Stimulated activated CD4-positive, alpha-beta T cell treated with anti-CD3 and anti-CD28 coated beads, TNF-alpha, amount 100 ng/mL, for 4 hours (primary cell): ENCODE data around the gene GCAT.

Experiments used
- DNase-seq, 3 experiments: peaks; one replicate each; pipeline ENCODE4 v3.0.0-alpha.2; 2020; ENCODE audit warnings: low read depth in 3 of 3

The GCAT gene

DNA sequence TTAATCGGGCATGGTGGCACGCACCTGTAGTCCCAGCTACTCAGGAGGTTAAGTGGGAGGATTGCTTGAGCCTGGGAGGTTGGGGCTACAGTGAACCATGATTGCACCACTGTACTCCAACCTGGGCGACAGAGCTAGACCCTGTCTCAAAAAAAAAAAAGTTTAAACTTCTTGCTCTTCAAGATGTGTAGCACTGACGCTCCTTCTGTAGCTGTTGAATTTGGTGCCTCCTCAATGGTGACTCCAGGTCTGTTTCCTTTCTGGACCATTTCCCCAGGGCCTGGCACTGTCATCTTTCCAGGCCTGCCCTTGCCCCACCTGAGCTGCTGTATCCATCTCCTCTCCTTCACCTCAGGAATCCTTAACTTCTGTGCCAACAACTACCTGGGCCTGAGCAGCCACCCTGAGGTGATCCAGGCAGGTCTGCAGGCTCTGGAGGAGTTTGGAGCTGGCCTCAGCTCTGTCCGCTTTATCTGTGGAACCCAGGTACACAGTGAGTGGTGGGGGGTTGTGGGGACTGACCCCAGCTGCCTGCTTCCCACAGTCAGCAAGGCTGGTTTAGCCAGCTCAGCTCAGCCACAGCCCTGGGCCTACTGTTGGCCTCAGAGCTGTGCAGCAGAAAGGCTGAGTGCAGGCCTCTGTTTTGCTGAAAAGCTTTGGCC, 2.1 kb downstream of the GCAT start:
- DNase-seq = no peak

DNA sequence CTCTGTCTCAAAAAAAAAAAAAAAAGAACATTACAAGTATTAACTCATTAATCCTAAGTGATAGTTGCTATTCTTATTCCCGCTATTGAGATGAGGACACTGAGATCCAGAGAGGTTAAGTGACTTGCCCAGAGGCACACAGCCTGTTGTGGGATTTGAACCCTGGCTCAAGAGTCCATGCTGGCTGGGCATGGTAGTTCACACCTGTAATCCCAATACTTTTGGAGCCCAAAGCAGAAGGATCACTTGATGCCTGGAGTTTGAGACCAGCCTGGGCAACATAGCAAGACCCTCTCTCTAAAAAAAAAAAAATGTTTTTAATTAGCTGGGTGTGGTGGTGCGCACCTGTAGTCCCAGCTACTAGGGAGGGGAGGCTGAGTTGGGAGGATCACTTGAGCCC, 4.1 kb downstream of the GCAT start:
- DNase-seq = no peak

DNA sequence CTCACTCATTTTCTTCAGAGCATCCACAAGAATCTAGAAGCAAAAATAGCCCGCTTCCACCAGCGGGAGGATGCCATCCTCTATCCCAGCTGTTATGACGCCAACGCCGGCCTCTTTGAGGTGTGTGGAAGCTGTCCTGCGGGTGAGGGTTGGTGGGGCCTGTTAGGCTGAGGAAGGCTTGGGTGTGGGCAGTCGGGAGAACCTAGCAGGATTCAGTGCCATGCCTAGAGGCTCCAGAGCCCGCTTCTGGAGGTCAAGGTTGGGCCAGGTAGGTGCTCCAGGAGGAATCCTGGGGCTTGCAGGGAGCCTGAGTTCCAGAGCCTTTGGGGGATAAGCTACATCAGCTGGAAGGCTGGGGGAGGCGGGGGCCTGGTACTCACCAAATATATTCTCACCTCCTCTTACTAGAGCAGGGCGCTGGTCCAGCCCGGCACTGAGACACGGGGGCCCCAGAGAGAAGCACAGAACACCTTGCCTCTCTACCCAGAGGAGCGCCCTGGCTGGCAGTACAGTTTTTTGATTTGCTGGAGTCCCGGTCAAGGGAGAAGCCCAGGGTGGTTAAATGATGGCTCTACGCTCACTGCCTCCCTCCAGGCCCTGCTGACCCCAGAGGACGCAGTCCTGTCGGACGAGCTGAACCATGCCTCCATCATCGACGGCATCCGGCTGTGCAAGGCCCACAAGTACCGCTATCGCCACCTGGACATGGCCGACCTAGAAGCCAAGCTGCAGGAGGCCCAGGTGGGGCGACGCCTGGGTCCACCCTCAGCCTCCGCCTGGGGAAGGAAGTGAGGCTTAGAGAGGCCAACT, 5.3 kb downstream of the GCAT start:
- DNase-seq = no peak

DNA sequence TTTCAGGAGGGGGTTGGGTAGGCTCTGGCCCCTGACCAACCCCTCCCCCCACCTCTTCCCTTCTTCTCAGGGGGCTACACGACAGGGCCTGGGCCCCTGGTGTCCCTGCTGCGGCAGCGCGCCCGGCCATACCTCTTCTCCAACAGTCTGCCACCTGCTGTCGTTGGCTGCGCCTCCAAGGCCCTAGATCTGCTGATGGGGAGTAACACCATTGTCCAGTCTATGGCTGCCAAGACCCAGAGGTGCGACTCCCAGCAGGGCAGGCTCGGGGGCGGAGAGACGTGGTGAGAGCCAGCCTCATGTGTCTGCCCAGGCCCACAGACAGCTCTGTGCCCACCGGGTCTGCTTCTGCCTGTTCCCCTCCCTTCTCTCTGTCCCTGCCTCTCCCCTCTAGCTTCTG, 7.9 kb downstream of the GCAT start:
- DNase-seq = no peak

DNA sequence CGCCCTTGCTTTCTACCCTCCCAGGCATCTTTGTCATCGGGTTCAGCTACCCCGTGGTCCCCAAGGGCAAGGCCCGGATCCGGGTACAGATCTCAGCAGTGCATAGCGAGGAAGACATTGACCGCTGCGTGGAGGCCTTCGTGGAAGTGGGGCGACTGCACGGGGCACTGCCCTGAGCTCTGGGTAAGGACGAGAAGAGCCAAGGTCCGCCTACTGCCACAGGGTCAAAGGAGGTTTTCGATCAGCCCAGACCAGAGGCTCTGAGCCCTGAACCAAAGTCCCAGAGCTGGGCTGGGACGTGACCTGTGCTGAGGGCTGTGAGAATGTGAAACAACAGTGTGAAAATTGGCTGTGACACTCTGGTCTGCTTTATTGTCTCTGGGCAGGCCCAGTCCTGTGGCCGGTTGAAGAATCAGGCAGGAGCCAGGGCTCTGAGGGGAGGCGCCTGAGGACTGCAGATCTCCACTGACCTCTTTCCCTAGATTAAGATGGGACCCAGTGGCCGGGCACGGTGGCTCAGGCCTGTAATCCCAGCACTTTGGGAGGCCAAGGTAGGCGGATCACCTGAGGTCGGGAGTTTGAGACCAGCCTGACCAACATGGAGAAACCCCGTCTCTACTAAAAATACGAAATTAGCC, 8.9 kb downstream of the GCAT start:
- DNase-seq = no peak

DNA sequence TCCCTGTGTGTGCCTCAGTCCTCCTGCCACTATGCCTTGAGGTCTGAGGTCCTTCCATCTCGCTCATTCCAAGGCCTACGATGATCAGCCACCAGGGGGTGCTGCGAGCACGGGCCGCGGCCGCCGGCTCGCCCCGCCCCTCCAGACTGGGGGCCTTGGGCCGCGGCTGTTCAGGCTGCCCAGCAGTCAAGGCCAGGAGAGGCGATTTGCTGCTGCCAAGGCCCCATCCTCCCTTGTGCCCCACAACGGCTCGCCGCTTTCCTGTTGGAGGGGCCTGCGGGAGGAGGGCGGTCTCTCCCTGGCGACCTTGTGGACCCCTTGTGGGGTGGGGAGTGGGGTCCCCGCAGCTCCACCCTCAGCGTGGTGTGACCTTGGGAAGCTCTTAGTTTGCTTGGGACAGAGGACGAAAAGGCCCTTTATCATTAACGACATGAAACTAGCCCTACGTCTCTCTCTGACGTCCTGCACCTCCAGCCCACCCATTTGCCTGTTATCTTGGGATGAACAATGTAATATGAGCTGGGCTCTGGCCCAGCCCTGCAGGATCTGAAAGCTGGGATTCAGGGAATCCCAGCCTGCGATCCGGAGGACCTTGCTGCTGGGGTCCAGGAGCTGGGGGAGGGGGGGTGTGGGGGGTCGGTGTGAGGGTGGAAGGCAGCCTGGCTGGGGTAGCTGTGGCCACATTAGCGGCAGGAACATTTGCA, 10.1 kb downstream of the GCAT start:
- DNase-seq = peak; percentile 71 to 83 (median 72)

DNA sequence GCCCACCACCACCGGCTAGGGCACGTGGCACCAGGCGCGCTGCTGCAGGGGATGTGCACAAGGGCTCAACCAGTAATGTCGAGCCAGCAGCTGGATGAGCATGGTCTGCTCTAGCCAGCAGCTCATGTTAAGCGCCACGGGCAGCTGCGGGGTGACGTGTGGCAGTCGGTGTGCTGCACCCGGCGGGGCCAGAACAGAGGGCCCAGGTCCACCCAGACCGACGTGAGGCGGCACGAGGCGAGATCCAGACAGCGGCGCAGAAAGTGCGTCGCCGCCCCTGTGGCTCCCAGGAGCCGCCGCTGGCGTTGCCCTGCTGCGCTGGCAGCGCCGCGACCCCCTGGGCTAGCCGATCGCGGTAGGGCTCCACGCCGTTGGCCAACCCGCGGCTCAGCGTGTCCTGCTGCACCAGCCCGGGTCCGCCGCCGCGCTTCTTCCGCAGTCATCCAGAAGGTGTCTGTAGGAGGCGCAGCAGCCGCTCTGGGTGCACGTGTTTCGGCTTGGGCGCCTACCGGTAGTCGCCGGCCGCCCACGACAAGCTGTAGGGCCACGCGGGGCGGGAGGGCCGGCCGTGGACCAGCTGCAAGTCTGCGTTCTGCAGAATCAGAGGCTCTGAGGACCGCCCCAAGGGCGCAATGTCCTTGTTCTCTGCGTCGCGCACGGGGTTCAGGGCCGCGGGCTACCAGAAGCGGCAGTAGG, 10.8 kb downstream of the GCAT start:
- DNase-seq = peak in 2 of 3 experiments; percentile 35 to 36

DNA sequence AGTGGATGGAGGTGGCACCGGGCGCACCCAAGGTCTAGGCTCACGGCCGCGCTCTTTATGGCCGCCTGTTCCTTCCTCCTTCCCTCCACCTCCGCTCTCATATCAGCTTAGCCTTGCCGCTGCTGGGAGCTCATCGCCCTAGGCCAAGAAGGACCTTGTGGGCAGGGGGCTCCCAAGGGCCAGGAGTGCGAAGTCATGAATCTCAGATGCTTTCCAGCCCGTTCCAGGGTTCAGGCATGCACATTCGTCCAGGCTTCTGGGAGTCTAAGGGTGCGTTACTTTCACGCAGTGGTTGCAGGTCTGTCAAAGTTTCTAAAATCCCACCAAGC, 11.3 kb downstream of the GCAT start:
- no peak for DNase-seq

DNA sequence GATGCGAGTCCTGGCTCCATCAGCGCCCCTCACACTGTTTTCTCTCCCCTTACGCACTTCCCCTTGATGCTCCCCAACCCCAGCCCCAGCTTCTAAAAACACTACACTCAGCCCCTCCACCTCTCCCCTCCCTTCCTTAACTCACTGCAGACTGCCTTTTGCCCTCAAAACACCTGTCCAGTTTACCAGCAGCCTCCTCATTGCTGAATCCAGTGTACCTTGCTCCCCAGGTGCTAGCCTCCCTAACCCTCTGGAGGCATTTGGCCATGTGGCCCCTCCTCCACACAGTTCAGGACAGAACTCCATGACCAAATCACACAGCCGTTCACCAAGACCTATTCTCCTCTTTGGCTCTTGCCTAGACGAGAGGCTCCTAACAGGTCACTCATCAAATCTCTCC, 12.6 kb downstream of the GCAT start:
- no peak for DNase-seq

DNA sequence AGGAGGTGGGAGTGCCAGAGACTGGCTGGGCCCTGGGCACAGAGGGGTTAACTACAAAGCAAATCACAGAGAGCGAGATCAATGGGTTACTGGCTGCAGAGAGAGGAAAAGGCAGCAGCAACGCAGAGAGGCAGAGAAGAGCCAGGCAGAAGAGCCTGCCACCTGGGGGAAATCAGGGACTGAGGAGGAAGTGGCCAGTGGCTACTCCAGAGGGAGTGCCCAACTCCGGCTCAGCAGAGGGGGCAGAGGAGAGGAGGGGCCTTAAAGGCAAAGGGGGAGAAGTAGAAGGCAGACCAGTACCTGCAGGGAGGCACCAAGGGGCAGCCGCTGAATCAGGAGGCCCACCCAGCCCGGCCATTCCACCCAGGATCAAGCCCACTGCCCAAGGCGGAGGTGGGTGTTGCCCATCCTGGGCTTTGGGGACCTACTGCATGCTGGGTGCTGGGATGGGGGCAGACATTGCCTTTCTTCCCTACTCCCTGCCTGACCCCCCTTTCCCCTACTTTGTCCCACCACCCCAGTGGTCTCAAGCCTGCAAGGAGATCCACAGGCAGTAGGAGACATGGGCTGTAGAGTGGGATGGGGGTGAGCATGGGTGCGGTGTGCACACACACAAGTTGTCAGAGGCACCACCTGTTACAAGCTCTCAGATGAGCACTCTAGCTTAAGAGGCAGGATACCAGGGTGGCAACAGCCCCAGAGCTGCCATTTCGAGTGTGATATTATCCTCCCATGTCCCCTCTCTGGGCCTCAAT, 14.5 kb downstream of the GCAT start:
- no peak for DNase-seq

DNA sequence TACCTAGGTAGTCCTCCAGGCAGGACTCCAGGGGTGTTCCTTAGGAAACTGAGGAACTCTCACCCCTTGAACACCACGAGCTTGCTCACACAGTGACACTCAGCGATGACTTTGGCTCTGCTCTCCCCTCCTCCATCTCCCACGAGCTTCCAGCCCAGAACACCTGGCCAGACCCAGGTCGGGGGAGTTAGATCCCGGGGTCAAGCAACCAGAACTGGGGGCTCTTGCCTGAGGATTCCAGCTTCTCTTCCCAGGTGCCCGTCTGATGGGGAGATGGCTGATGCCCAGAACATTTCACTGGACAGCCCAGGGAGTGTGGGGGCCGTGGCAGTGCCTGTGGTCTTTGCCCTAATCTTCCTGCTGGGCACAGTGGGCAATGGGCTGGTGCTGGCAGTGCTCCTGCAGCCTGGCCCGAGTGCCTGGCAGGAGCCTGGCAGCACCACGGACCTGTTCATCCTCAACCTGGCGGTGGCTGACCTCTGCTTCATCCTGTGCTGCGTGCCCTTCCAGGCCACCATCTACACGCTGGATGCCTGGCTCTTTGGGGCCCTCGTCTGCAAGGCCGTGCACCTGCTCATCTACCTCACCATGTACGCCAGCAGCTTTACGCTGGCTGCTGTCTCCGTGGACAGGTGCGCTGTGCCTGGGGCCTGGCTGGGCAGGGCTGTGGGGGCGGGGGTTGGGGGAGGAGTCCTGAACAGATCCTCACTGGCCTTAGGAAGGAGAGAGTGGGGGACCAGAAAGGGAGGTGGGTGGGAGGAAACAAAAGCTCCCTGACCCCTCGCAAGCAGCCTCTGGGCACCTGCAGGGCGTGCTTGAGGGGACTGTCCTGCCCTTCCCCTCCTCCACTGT, 15.6 kb downstream of the GCAT start, which contains the start of gene GALR3:
GALR3 (plus strand) TSS at position 249 of the 852 bp plus-strand sequence; CDS start at position 274, 25 bp downstream.
- DNase-seq = no peak

DNA sequence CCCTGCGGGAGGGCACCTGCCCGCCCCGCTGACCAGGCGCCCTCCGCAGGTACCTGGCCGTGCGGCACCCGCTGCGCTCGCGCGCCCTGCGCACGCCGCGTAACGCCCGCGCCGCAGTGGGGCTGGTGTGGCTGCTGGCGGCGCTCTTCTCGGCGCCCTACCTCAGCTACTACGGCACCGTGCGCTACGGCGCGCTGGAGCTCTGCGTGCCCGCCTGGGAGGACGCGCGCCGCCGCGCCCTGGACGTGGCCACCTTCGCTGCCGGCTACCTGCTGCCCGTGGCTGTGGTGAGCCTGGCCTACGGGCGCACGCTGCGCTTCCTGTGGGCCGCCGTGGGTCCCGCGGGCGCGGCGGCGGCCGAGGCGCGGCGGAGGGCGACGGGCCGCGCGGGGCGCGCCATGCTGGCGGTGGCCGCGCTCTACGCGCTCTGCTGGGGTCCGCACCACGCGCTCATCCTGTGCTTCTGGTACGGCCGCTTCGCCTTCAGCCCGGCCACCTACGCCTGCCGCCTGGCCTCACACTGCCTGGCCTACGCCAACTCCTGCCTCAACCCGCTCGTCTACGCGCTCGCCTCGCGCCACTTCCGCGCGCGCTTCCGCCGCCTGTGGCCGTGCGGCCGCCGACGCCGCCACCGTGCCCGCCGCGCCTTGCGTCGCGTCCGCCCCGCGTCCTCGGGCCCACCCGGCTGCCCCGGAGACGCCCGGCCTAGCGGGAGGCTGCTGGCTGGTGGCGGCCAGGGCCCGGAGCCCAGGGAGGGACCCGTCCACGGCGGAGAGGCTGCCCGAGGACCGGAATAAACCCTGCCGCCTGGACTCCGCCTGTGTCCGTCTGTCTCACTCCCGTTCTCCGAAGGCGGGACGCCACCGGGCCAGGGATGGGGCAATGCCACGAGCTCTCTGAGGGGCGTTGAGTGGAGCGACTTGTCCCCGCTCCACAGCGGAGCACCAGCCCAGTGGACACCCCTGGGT, 17.2 kb downstream of the GCAT start:
- DNase-seq = no peak

DNA sequence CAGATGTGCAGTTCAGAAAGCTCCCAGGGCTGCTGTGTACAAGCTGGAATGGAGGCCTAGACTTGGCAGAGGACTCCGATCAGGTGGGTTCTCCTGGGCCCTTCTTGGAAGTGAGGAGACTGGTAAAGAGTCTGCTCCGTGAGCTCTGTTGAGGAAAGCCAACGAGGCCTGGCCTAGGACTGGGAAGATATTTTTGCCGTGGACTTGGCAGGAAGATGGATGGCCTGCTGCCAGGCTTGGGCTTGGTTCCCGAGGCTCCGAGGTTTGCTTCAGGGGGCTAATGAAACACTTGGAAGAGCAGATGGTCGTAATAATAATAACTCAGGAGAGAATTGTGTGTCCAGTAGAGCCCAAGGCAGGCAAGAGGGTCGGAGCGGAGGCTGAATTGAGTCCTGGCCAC, 19.3 kb downstream of the GCAT start:
- DNase-seq = no peak

DNA sequence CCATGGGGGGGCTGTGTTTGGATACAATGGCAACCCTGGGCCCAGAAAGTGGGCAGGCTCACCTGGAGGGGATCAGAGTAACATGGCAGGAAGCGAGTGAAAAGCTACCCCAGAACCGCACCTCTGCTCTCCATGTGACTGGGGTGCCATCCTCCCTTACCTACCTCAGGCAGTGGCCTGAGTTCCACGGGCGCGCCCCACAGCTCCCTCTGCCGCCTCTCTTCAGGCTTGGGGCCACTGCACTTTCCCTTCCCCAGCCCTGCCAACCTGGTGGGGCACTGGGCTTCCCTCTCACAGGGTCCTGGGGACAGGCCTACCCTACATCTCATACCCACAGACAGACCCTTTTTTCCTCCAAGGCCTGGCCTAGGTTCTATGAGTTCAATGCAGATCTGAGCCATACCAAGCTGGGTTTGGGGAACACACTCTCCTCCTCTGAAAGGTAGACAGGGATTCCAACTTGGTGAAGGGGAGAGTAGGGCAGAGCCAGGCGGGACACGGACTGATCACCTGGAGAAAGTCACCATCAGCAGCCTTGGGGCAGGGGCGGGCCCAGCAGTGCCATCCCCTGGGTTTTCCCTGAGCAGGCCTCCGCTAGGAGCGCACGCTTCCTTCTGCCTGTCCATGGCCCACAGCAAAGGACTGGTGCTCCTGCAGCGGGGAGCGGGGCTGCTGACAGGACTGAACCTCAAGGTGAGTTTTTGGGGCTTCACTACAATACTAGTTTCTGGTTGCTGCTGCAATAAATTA, 22.5 kb downstream of the GCAT start:
- no peak for DNase-seq

DNA sequence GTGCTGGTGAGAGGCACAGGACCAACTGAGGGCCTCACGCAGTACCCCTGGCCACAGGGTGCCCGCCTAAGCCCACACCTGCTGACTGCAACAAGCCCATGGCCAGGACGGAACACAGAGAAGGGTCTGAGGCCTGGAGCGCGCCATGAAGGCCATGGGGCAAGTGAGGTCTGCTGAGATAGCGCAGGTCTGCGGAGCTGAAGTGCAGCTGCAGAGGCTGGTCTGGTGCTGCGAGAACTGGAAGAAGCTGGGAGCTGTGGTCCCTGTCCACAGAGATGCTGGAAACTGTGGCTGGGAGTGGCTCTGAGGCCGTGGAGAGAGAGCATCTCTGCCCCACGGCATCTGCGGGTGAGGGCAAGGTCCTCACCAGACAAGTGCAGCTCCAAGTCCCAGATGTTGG, 23.7 kb downstream of the GCAT start:
- no peak for DNase-seq

DNA sequence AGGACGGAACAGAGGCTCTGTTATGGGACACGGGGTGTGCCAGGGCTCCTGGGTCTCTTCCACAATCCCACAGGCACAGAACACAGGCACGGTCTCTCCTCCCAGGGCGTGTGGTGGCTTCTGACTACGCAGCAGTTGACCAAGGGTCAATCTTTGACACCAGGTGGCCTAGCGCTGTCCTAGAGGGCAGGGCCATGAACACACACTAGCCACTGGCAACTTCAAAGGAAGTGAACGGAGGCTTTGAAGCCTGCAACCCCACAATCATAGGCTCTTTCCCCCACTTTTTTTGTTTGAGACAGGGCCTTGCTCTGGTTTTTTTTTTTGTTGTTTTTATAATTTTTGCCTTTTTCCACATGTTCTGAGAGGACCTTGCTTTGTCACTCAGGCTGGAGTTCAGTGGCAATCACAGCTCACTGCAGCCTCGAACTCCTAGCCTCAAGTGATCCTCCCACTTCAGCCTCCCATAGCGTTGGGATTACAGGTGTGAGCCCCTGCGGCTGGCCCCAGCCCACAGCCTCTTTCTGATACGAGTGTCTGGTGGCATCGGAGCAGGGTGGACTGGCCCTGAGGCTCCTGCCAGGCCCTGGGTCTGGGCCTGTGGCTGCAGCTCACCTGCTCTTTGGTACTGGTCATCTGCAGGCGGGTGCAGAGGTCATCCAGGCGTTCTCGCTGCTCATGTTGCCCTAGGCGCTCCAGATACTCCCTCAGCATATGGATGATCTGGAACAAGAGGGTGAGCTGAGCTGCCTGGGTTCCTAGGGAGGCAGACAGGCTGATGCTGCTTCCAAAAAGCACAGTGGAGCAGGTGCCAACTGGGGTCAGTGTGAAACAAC, 24.5 kb downstream of the GCAT start:
- DNase-seq = no peak
